ENCODE data around the gene SGK1.

DNA sequence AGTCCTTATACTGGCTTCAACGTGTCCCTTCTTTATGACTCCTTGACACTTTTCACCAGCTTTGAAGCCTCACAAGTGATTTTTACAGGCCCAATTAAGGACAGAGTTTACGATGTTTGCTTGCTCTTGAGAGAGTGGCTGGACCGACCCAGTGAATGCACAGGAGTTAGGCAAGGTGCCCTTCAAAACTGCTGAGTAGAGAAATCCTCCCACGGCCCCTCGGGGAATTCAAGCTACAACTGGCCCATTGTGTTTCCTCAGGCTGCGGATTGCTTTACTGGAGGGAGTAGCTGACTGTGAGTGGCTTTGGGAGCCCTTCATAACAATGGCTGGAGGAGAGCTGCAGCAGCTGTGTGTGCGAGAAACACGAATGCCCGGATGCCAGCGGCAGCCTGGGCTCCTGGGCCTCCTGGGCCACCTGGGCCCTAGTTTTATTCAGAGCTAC lies 50.0 kb downstream of the SGK1 start:
- TF ChIP-seq BHLHE40 (IDR thresholded peaks at IDR 0.05; ENCODE audit: borderline replicate concordance): no peak
- TF ChIP-seq FOXM1 (IDR thresholded peaks at IDR 0.05; ENCODE audit: borderline replicate concordance): no peak
- TF ChIP-seq CTBP1 (IDR thresholded peaks at IDR 0.05; ENCODE audit: borderline replicate concordance): no peak

All from HEK293T (cell line).